Measurements from ENCODE around the gene IGFBP4. TPM values are rescaled to one million over a fixed set of nuclear protein-coding genes. Genes with fewer than 3 reads are reported as not detected.

The IGFBP4 gene
- total RNA-seq, 1 donor from 2014 or later: 193 TPM

DNA sequence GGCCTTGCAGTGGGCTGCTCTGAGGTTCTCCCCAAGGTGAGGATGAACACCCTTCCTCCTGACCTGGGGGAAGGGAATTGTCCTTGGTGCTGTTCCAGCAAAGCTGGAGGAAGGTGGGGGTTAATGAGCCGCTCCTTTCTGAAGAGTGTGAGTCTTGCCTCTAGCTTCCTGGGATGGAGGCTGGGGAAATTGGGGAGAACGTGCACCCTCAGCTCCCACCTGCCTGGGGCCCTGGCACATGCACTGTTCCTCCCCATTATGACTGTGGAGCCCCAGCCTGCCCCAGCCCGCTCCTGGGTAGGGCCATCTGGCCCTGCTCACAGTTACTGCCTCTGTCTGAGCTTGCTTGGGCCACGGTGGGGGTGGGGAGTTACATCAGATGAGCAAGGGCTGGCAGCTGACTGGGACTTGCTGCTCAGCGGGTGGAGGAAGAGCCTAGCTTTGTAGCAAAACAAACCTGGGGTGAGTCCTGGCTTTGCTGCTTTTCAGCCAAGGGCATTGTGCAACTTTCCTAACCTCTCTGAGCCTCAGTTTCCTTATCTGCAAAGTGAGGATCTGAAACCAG, 47.1 kb downstream of the IGFBP4 start:
- no peak for DNase-seq (ENCODE audit: low read depth in 2 of 2)

DNA sequence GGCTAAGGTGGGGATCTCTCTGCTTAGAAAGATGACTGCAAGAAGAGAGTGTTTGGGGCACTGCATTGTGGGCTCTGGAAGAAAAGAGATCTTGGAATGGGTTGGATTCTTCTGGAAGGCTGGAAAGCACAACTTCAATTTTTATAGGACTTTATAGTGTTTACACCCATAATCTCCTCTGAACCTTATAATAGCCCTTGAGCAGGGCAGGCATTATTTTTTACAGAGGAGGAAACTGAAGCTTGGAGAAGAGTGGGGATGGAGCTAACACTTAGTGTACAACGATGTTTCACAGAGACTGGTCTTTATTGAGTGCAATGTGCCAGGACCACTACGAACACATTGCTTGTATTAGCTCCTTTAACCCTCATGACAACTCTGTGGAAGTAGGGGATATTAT, 47.7 kb downstream of the IGFBP4 start:
- no peak for DNase-seq (ENCODE audit: low read depth in 2 of 2)

DNA sequence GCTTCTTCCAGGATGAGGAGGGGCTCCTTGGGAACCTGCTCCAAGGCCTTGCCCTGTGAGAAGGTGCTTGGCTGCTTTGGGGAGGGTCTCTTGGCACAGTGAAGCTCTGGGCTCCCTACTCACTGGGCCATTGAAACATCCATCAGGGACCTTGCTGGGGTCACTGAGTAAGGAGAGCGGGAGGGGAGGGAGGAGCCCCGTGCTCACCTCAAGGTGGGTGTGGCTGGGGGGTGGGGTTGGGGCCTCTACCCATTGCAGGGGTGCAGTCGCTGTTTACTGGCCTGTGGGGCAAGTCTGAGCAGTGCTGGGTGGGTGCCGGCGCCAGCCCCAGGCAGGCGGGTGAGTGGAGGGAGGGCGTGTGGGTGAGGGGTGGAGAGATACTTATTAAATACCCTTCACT, 48.2 kb downstream of the IGFBP4 start:
- no peak for DNase-seq (ENCODE audit: low read depth in 2 of 2)

DNA sequence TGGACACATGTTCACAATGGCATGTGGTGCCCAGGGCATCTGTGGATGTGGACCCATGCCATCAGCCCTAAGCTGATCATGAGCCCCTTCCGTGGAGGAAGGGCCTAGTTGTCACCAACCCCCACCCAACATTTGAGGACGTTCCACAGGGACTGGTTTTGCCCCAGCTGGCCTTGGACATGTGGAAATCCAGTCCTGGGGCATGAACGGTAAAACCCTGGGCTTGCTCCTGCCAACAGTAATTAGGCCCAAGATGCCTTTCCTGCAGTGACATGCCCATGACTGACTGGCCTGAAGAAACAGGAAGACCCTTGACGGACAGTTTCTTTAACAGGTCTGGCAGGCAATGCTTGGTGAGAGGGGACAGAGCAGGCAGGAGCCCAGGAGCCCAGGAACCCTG, 50.4 kb downstream of the IGFBP4 start:
- DNase-seq (ENCODE audit: low read depth in 2 of 2): no peak

DNA sequence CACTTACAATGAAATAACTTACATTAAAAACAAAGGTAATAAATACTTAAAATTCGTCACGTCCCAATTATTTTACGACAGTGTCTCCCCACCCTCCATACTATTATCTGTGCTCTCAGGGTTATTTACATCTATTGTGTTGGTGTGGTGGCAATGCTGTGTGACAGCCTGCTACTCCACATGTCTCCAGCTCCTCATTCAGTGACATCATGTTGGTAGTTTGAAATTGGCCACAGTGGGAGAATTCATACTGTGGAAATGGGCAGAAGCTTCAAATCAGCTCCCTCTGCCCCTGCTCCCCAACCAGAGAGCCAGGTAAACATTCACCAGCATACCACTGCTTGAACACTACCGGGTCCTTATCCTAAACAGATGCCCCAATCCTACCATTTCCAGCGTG, 51.9 kb downstream of the IGFBP4 start:
- no peak for DNase-seq (ENCODE audit: low read depth in 2 of 2)

DNA sequence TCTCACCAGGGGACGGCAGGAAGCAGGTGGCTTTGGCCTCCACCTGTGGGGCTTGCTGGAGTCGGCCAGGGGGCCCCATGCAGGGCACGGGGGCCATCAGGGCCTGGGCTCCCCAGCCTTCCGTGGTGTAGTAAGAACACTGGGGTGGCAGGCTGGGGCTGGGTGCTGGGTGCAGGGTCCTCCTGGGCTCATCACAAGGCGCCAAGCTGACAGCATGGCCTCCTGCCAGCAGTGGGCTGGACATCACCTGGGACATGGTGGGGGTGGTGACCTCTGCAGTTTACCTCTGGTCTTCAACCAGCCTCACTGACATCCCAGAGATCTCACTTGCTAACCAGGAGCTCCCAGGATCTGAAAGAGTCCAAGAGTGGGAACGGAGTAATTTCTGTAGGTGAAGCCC, 52.9 kb downstream of the IGFBP4 start:
- no peak for DNase-seq (ENCODE audit: low read depth in 2 of 2)

DNA sequence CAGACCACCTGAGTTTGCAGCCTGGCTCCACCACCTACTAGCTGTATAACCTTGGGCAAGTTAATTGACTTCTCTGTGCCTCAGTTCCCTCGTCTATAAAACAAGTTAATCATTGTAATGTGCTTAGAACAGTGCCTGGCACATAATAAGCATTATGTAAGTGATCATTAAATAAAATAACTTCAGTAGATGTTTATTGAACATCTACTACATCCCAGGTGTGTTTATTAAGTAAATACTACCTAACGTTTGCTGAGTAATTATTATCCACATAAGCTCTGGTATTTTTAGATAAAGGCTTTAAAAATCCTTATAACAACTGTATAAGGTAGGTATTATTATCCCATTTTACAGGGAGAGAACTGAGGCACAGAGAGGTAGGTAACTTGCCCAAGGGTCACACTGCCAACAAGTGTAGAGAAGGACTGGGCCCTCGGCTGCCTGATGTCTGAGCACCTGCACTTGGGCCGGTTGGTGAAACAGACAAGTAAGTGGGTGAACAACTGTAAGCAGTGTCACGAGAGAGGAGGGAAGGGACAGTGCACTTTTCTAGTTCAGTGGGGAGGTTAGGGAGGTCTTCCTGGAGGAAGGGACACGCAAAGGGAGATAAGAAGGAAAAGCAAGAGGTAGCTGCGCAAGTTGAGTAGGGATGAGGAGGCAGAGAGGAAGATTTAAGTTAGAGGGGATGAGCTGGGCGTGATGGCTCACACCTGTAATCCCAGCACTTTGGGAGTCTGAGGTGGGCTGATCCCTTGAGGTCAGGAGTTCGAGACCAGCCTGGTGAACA, 53.6 kb downstream of the IGFBP4 start:
- no peak for DNase-seq (ENCODE audit: low read depth in 2 of 2)

DNA sequence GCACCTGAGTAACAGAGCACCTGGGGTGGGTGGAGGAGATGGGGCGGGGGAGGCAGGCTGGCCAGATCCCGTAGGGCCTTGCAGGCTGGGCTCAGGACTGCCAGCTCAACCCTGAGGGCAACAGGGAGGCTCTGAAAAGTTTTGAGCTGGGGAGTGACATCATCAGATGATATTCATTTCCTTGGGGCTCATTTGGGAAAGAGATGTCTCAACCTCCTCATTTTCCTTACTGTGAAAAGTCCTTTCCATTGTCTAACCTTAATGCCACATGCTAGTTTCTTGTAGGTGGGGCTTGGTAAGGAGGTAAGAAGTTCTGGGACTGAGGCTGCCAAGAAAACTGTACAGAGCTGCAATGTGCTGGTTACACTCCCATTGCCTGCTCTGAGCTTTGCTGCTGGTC, 54.4 kb downstream of the IGFBP4 start:
- DNase-seq (ENCODE audit: low read depth in 2 of 2): no peak

DNA sequence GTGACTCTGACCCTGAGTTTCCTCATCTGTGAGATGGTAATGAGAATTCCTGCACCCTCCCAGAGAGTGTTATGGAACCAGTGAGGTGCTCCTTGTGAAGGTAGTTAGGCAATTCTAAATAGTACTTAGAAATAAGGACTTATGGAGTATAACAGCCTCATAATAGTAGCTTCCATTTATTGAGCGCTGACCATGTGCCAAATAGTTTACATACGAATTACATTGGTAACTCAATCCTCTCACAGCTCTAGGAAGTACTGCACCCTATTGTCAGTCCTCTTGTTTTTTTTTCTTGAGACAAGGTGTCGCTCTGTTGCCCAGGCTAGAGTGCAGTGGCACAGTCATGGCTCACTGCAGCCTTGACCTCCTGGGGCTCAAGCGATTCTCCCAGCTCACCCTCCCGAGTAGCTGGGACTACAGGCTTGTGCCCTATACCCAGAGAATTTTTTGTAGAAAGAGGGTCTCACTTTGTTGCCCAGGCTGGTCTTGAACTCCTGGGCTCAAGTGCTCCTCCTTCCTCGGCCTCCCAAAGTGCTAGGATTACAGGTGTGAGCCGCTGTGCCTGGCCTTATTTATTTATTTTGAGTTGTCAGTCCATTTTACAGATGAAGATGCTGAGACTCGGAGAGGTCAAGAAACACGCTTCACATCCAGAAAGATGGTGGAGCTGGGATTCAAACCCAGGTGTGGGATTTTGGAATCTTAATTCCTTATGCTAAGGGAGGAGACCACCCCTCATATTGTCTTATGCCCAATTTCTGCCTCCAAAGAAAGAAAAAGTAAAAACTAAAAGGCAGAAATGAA, 55.2 kb downstream of the IGFBP4 start:
- DNase-seq (ENCODE audit: low read depth in 2 of 2): no peak

DNA sequence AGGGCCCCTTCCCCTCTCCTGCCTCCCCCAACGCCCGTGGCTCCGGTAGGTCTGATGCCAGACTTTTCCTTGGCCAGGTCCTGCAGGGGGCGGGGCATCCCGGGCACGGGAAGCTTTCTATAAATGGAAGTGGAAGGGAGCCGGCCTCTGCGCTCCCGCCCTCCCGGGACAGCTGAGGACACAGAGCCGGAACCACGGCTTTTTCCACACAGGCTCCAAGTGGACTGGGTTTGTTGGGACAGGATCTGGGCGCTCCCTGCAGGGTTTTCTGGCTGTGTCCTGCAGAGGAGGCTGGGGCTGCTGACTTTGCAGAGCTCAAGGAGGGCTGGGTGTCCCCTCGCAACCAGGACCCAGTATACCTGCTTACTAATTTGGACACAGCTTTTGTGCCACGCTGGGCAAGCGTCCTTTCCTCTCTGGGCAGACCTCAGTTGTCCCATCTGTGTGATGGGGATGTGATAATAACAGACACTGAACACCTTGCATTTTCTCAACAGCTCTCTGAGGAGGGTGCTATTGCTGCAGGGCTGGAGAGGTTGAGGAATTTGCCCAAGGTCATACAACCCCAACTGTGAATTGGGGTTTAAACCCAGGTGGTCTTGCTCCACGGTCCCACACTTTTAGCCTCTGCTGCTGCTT, 56.4 kb downstream of the IGFBP4 start:
- DNase-seq (ENCODE audit: low read depth in 2 of 2): peak; percentile 38 to 87

DNA sequence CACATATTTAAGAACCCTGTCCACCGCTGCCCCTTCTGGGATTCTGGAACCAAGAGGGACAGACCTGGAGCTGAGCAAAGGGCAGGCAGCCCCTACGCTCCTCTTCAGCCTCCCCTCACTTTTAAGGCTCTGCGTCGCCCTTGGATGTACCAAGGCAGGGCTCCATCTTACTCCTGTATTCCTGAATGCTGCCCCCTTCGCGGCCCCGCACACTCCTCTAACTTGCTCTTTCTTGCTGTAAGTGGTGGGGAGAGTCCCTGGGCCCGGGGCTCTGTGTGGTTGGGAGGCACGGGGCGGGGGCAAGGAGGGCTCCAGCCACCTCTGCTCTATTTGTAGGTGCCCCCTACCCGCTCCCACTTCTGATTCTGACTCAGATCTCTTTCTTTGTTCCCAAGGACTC, 56.9 kb downstream of the IGFBP4 start:
- DNase-seq (ENCODE audit: low read depth in 2 of 2): no peak

DNA sequence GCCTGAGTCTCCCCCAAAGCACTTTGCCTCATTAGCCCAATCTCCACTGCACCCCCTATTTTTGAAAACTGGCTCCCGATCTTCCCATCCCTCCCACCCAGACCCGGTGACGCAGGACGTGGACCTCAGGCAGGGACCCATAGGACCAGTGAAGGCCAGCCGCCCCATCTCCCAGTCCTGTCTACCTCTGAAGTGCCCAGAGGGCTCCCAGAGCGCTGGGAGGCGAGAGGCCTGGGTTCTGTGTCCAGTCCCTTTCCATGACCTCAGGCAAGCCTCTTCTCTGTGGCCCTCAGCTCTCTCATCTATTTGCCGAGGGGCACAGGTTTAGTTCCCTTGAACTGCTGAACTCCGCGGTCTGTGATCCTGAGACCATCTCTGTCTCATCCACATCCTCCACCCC, 57.5 kb downstream of the IGFBP4 start:
- DNase-seq (ENCODE audit: low read depth in 2 of 2): no peak

DNA sequence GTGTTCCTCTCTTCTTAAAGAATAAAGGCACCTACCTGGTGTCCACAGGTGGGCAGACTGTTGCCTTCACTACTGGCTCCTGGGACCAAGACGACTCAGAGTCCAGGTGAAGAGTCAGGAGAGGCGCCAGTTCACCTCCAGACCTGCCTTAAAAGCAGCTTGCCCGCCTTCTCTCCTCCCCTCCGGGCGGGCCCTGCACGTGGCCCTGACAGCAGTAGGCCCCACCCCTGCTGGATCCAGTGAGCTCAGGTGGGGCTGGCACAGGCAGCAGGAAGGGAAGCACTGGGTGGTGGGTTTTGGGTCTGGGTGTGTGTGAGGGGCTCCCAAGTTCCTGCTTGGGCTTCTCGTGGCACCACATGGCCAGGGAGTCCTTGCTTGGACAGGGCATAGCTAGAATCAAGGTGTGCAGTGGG, 58.3 kb downstream of the IGFBP4 start, which contains the start of gene TNS4:
Gene TNS4 (minus strand): TSS at position 125 of the 413 bp plus-strand sequence. CDS start 5,198 bp downstream, outside the sequence.
- DNase-seq (ENCODE audit: low read depth in 2 of 2): no peak

DNA sequence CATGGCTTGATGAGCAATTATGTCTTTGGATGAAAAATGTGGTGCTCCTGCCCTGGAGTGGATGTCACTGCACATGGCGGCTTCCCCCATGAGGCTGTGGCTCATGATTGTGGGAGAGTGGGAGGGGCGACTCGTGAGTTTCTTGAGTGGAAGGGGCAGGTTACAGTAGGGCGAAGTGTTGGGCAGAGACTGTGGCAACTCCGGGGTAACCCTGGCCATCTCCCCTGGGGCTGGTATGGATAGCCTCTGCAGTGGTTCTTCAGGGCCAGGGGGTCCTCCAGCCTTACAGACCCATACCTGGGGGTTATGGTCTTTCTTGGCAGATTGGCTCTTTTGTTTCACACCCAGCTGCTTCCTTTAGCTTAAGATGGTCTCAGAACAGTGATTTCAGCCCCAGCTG, 59.5 kb downstream of the IGFBP4 start:
- DNase-seq (ENCODE audit: low read depth in 2 of 2): no peak

DNA sequence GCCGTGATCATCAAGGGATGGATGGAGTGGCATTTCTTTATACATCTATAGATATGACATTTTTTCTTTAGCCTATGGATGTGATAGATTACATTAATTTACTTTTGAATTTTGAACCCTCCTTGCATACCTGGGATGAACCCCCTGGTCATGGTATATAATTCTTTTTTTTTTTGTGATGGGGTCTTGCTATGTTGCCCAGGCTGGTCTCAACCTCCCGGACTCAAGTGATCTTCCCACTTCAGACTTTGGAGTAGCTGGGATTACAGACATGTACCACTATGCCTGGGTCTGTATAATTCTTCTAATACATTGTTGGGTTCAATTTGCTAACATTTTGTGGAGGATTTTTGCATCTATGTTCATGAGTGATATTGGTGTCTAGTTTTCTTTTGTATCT, 59.9 kb downstream of the IGFBP4 start:
- no peak for DNase-seq (ENCODE audit: low read depth in 2 of 2)

DNA sequence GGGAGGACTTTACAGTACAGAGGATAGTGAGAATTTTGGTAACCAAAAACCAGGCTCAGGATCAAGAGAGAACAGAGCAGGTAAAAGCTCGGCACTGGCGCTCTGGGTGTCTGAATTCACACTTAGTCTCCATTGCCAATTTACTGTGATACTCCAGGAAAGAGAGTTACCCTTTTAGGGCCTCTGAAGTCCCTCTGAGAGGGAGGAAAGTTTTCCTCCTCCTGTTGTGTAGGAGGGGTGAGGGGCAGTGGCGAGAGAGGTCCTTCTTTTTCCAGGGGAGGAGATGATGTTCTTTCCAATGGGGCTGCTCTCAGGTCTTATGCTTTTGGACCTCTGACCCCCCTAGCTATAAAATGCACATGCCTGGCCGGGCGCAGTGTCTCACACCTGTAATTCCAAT, 63.5 kb downstream of the IGFBP4 start:
- DNase-seq (ENCODE audit: low read depth in 2 of 2): no peak

Other genes starting within 250 kb of the IGFBP4 start
- gene WIPF2, start 224.1 kb upstream of the IGFBP4 start, total RNA-seq: 4.8 and 6.2 TPM in 2 replicates
- 3.8 and 8.3 TPM in 2 replicates for gene CDC6, start 155.6 kb upstream of the IGFBP4 start, total RNA-seq
- gene RARA, start 134.3 kb upstream of the IGFBP4 start, total RNA-seq: 5.4 and 6.0 TPM in 2 replicates
- gene GJD3, start 78.7 kb upstream of the IGFBP4 start, total RNA-seq: 2.2 and 3.0 TPM in 2 replicates
- 10.5 and 35.3 TPM in 2 replicates for gene TOP2A, start 25.6 kb upstream of the IGFBP4 start, total RNA-seq
- not detected in 2 replicates for gene TNS4, start 58.2 kb downstream of the IGFBP4 start, total RNA-seq
- under 0.01 TPM in 1 of 2 replicates, not detected in the other for gene CCR7, start 122.0 kb downstream of the IGFBP4 start, total RNA-seq
- 52.8 and 63.0 TPM in 2 replicates for gene SMARCE1, start 204.4 kb downstream of the IGFBP4 start, total RNA-seq
- not detected in 2 replicates for gene KRT222, start 221.7 kb downstream of the IGFBP4 start, total RNA-seq

Measured in lung microvascular endothelial cell (primary cell).